ENCODE measurements around the gene PKN3. TPM values are rescaled to one million over a fixed set of nuclear protein-coding genes. Genes with fewer than 3 reads are reported as not detected.
"Not testable (repeated sequence)": the region's sequence is repeated elsewhere in the genome, so short reads cannot be mapped to it uniquely, and the experiment has no call there.

The PKN3 gene
- total and polyA plus RNA-seq, 4 donors, result 0.61 to 4.2 (median 1.5) TPM

- whole genome bisulfite sequencing, result 24% methylated on average over 5 of the region's 5 CpGs
- Histone ChIP-seq H3K27me3 (ENCODE audit: control insufficient read depth in 4 of 4, insufficient read depth in 4 of 4, low read length in 3 of 4) (no peaks in the 10 kb centered on the region), H3K4me1 (ENCODE audit: control insufficient read depth in 4 of 4, insufficient read depth in 4 of 4, low read length in 3 of 4) (peaks cover 0 to 30% (median 10%) of the 10 kb centered on the region in 4 donors), H3K9me3 (ENCODE audit: control insufficient read depth in 4 of 4, low read length in 3 of 4) (no peaks in the 10 kb centered on the region), H3K27ac (ENCODE audit: low read depth in 1 of 2, low read length in 2 of 2) (no peak overlapping the region), H3K9ac (ENCODE audit: low read depth in 1 of 2, low read length in 2 of 2) (peak overlapping the region; percentile 3 to 39), H3K36me3 (ENCODE audit: control insufficient read depth in 4 of 4, insufficient read depth in 3 of 4, low read depth in 1 of 4, low read length in 3 of 4) (peaks cover 7 to 33% (median 24%) of the 10 kb centered on the region in 4 donors), H3K4me3 (ENCODE audit: low read depth in 1 of 3, low read length in 3 of 3) (peak overlapping the region; percentile 66 to 99 (median 90))
- TF ChIP-seq ZBTB33 (IDR thresholded peaks at IDR 0.05), result no peak
- TF ChIP-seq RXRA (IDR thresholded peaks at IDR 0.05), result no peak
- DNase-seq (ENCODE audit: low spot score), result no peak
Observed at GRCh38 chr9:128690684-128691034, 11.6 kb upstream of the PKN3 start.

- H3K27me3 ChIP-seq (ENCODE audit: control insufficient read depth in 4 of 4, insufficient read depth in 4 of 4, low read length in 3 of 4); DNase-seq (ENCODE audit: low spot score); H3K9me3 ChIP-seq (ENCODE audit: control insufficient read depth in 4 of 4, low read length in 3 of 4); H3K27ac ChIP-seq (ENCODE audit: low read depth in 1 of 2, low read length in 2 of 2); H3K4me3 ChIP-seq (ENCODE audit: low read depth in 1 of 3, low read length in 3 of 3); H3K9ac ChIP-seq (ENCODE audit: low read depth in 1 of 2, low read length in 2 of 2): not testable (repeated sequence)
- WGBS, result 93% methylated on average over 3 of the region's 3 CpGs
- peaks cover 7 to 39% (median 29%) of the 10 kb centered on the region in 4 donors for H3K36me3 ChIP-seq (ENCODE audit: control insufficient read depth in 4 of 4, insufficient read depth in 3 of 4, low read depth in 1 of 4, low read length in 3 of 4)
- H3K4me1 ChIP-seq (ENCODE audit: control insufficient read depth in 4 of 4, insufficient read depth in 4 of 4, low read length in 3 of 4), result peaks cover 0 to 14% (median 8%) of the 10 kb centered on the region in 4 donors
Observed at GRCh38 chr9:128693738-128694137, 8.6 kb upstream of the PKN3 start.

GRCh38 chr9:128694344-128694743, 8.0 kb upstream of the PKN3 start:
- Histone ChIP-seq H3K4me1 (ENCODE audit: control insufficient read depth in 4 of 4, insufficient read depth in 4 of 4, low read length in 3 of 4) (peaks cover 0 to 14% (median 8%) of the 10 kb centered on the region in 4 donors), H3K27ac (ENCODE audit: low read depth in 1 of 2, low read length in 2 of 2) (no peak overlapping the region), H3K4me3 (ENCODE audit: low read depth in 1 of 3, low read length in 3 of 3) (no peak overlapping the region), H3K9me3 (ENCODE audit: control insufficient read depth in 4 of 4, low read length in 3 of 4) (no peaks in the 10 kb centered on the region), H3K9ac (ENCODE audit: low read depth in 1 of 2, low read length in 2 of 2) (no peak overlapping the region), H3K36me3 (ENCODE audit: control insufficient read depth in 4 of 4, insufficient read depth in 3 of 4, low read depth in 1 of 4, low read length in 3 of 4) (peaks cover 7 to 39% (median 29%) of the 10 kb centered on the region in 4 donors), H3K27me3 (ENCODE audit: control insufficient read depth in 4 of 4, insufficient read depth in 4 of 4, low read length in 3 of 4) (no peaks in the 10 kb centered on the region)
- no peak for TF ChIP-seq JUND (IDR thresholded peaks at IDR 0.05)
- TF ChIP-seq, protein P1, sequence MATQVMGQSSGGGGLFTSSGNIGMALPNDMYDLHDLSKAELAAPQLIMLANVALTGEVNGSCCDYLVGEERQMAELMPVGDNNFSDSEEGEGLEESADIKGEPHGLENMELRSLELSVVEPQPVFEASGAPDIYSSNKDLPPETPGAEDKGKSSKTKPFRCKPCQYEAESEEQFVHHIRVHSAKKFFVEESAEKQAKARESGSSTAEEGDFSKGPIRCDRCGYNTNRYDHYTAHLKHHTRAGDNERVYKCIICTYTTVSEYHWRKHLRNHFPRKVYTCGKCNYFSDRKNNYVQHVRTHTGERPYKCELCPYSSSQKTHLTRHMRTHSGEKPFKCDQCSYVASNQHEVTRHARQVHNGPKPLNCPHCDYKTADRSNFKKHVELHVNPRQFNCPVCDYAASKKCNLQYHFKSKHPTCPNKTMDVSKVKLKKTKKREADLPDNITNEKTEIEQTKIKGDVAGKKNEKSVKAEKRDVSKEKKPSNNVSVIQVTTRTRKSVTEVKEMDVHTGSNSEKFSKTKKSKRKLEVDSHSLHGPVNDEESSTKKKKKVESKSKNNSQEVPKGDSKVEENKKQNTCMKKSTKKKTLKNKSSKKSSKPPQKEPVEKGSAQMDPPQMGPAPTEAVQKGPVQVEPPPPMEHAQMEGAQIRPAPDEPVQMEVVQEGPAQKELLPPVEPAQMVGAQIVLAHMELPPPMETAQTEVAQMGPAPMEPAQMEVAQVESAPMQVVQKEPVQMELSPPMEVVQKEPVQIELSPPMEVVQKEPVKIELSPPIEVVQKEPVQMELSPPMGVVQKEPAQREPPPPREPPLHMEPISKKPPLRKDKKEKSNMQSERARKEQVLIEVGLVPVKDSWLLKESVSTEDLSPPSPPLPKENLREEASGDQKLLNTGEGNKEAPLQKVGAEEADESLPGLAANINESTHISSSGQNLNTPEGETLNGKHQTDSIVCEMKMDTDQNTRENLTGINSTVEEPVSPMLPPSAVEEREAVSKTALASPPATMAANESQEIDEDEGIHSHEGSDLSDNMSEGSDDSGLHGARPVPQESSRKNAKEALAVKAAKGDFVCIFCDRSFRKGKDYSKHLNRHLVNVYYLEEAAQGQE (IDR thresholded peaks at IDR 0.05), result no peak
- TF ChIP-seq ZBTB33 (IDR thresholded peaks at IDR 0.05), result no peak
- 85% methylated on average over 6 of the region's 6 CpGs for WGBS
- DNase-seq (ENCODE audit: low spot score), result no peak

All from liver (tissue), 9 donors.